HUDEP-2 (cell line): ENCODE results near the gene ITPR3.
A peak's percentile ranks its signal among the peaks of the same experiment; 100 is the strongest.

Experiments
- DNase-seq, 76 experiments: peaks; one replicate each; lab custom pipeline; 2025; ENCODE audit not compliant: unreplicated experiment in 76 of 76; lab: John Stamatoyannopoulos, UW

ITPR3 gene

DNA sequence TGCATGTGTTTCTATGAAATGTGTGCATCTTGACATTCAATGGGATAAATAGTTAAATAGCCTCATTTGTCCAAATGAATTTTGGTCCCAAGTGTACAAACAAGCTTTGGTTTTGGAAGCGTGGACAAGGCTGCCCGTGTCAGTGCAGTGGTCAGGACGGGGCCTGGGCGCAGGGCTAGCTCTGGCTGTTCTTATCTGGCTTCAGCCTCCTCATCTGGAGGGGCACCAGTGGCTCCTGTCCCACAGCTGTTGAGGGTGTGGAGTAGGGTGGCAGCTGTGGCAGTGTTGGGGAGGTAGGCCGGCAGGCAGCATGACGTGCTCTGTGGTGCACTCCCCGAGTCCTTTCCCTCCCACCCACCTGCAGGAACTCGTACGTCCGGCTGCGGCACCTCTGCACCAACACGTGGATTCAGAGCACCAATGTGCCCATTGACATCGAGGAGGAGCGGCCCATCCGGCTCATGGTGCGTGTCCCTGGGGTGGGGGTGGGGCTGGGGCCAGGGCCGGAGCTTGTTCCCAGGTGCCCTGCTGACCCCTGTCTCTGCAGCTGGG lies 43.5 kb downstream of the ITPR3 start:
- DNase-seq, result no peak

DNA sequence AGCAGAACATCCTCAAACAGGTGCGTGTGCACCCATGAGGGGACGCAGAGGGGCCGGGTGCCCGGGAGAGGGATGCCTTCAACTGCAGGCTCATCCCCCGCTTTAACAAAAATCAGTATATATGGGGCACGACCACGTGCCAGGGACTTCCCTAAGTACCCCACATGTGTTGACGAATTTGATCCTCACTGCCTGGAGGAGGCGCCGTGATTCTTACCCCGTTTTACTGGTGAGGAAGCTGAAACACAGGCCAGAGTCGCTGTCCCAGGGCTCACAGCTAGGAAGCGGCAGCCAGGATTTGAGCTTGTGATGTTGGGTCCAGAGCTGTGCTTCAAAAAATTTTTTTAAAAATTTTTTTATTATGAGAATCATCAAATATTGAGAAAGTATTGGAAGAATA lies 44.8 kb downstream of the ITPR3 start:
- DNase-seq, result no peak

GRCh38 chr6:33667072-33667471 lies 46.0 kb downstream of the ITPR3 start:
- no peak for DNase-seq

- DNase-seq, result no peak
Observed at GRCh38 chr6:33667776-33668175, 46.7 kb downstream of the ITPR3 start.

DNA sequence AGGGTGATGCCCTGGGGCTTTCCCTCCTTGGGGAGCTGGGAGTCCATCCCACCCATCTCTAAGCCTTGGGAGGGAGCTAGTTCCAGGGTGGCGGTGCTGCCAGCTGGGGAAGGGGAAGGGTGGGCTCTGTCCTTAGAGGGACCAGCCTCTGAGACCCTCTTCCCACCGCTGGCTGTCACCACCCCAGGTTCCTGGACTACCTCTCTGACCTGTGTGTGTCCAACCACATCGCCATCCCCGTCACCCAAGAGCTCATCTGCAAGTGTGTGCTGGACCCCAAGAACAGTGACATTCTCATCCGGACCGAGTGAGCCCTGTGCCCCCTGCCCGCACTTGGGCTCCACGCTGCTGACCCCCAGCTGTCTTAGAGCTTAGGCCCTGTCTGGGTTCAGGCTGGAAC lies 47.2 kb downstream of the ITPR3 start:
- no peak for DNase-seq

DNA sequence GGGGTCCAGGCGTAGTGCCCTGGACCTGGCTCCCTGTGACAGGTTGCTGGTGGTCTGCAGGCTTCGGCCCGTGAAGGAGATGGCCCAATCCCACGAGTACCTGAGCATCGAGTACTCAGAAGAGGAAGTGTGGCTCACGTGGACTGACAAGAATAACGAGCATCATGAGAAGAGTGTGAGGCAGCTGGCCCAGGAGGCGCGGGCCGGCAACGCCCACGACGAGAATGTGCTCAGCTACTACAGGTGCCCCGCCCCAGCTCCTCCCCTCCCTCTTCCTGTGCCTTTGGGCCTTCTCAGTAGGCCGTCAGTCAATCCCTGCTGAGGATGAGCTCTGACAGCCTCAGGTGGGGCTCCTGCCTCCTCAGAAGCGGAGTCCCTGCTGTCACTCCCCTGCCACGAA lies 47.8 kb downstream of the ITPR3 start:
- DNase-seq, result peak in 52 of 76 experiments; percentile 9 to 70 (median 38)

GRCh38 chr6:33670086-33670660 lies 49.1 kb downstream of the ITPR3 start:
- DNase-seq, result no peak

- DNase-seq, result peak in 4 of 76 experiments; percentile 8 to 37 (median 22)
Observed at GRCh38 chr6:33670971-33671743, 50.0 kb downstream of the ITPR3 start.

GRCh38 chr6:33671744-33672072 lies 50.6 kb downstream of the ITPR3 start:
- no peak for DNase-seq

DNA sequence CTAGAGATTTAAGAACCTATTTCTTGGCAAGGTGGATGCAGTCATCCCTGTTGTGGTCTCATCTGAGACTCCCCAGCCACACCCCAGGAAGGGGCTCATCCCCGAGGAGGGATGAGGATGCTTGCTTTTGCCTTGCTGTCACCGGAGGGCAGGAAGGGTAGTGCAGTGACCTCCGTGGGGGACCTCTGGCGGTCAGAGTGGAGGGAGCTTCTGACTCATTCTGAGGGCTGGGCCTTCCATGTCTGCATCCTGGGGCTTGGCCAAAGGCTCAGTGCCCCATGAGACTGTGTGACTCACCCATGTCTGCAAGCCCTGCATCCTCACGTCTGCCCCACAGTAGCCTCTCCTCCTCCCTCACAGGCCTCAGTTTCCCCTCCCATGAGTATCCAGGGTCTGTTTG lies 51.7 kb downstream of the ITPR3 start:
- DNase-seq, result peak in 72 of 76 experiments; percentile 23 to 92 (median 70)

DNA sequence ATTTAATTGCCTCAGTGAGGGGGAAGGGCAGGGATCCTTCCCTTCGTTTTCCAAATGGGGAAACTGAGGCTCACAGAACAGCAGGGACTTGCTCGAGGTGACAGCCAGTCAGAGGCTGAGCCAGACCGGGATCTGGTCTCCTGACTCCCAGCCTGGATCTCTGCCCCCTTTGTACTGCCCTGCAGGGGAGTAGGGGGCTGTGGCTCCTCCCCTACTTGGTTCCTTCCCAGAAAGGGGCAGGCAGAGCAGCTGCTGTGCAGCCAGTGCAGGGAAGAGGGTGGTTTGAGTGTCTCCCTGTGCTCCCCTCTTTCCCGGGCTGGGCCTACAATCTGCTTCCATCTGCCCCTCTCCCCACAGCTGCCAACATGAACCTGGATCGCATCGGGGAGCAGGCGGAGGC lies 52.7 kb downstream of the ITPR3 start:
- DNase-seq, result no peak

- DNase-seq, result no peak
Observed at GRCh38 chr6:33675968-33676367, 54.8 kb downstream of the ITPR3 start.

DNA sequence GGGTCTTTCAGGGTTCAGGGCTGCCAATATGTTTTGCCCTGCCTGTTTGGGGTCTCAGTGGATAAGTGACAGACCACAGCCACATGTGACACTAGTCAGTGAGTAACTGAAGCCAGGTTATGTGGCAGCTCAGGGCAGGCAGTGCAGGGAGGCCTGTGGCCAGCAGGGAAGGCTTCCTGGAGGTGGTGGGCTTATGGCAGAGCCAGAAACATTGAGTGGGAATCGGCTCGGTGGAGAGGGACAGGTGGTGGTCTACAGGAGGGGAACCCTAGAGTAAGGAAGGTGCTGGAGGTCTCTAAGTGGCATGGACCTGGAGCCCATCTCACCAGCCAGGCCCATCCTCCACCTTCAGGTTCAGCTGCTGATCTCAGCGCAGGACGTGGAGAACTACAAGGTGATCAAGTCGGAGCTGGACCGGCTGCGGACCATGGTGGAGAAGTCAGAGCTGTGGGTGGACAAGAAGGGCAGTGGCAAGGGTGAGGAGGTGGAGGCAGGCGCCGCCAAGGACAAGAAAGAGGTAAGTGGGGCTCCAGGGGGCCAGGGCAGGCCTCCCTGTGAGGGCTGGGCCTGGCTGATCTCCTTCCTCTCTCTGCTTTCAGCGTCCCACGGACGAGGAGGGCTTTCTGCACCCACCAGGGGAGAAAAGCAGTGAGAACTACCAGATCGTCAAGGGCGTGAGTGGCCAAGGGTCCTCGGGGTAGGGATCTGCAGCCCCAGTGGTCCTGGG lies 55.5 kb downstream of the ITPR3 start:
- DNase-seq, result no peak

DNA sequence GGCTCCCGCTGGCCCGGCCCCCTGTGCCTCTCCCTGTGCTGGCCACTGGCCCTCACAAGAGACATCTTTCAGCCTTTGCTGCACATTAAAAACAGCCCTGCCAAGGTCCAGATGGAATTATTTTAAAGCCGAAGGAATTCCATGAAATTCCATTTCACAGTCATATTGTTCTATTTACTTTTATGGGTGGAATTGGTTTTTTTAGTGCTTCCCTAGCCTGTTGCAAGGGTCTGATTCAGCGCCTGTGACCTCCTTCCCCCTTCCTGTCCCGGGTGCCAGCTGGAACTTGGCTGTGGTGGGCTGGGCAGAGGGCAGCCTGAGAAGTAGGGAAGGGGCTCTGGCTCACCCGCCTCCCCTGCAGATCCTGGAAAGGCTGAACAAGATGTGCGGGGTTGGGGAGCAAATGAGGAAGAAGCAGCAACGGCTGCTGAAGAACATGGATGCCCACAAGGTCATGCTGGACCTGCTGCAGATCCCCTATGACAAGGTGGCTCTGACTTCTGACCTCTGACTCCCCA lies 56.1 kb downstream of the ITPR3 start:
- no peak for DNase-seq

DNA sequence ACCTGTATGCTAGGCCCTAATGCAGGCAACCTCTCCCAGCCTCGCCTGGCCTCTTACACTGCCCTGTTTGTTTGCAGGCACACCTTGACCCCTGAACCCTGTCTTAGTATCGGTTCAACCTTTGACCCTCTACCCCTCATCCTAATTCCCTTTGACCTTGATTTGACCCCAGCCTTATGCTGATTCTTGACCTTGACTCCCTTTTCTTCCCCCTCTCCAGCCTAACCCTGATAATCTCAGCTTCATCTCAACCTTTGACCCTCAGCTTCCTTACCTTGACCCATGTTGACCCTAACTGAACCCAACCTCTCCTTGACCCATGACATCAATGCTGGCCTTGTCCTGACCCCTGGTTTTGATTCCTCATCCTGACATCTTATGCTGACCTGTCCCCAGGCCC lies 56.6 kb downstream of the ITPR3 start:
- no peak for DNase-seq

DNA sequence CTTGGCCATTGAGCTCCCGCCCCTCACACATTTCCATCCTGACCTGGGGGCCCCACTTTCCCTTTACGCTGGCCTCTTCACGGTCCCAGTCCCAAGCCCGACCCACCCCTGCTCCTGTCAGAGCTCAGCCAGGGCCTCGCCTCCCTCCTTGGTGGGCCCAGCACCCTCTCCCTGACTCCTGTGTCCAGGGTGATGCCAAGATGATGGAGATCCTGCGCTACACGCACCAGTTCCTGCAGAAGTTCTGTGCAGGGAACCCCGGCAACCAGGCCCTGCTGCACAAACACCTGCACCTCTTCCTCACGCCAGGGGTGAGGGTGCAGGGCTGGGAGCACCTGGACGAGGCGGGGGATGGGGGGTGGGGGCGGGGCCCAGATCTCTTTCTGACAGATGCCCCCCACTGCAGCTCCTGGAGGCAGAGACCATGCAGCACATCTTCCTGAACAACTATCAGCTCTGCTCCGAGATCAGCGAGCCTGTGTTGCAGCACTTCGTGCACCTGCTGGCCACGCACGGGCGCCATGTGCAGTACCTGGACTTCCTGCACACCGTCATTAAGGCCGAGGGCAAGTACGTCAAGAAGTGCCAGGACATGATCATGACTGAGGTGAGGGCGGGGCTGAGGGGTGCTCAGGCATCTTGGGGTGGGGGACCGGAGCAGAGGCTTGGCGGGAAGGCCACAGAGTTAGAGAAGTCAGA lies 57.3 kb downstream of the ITPR3 start:
- DNase-seq, result no peak

GRCh38 chr6:33678932-33679490 lies 57.9 kb downstream of the ITPR3 start:
- DNase-seq, result no peak

DNA sequence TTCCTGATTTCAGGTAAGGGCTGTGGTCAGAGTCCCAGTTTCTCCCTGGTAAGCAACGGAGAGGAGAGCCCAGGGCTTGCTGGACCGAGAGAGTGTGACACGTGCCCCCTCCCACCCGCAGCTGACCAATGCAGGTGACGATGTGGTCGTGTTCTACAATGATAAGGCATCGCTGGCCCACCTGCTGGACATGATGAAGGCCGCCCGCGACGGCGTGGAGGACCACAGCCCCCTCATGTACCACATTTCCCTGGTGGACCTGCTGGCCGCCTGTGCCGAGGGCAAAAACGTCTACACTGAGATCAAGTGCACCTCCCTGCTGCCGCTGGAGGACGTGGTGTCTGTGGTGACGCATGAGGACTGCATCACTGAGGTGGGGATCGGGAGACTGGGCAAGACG lies 58.6 kb downstream of the ITPR3 start:
- DNase-seq, result no peak

GRCh38 chr6:33682341-33682740 lies 61.2 kb downstream of the ITPR3 start:
- no peak for DNase-seq

GRCh38 chr6:33683051-33683571 lies 62.0 kb downstream of the ITPR3 start:
- no peak for DNase-seq
